ENCODE data around the gene C14orf132.

C14orf132 gene

GRCh38 chr14:96112032-96112431 is 72.9 kb downstream of the C14orf132 start:
- no peak for TF ChIP-seq CTCF (IDR thresholded peaks at IDR 0.05; ENCODE audit: low read depth, low read length)
- no peak overlapping the region for H3K27ac ChIP-seq
- no peaks in the 10 kb centered on the region for H3K27me3 ChIP-seq (ENCODE audit: insufficient read depth, low read depth, severe bottlenecking)
- no peak overlapping the region for H3K4me3 ChIP-seq (ENCODE audit: low read depth, low read length)
- DNase-seq = no peak
- H3K9me3 ChIP-seq (ENCODE audit: severe bottlenecking) = peaks cover 16% of the 10 kb centered on the region
- no peaks in the 10 kb centered on the region for H3K36me3 ChIP-seq

GRCh38 chr14:96114002-96114401 is 74.8 kb downstream of the C14orf132 start:
- Histone ChIP-seq H3K4me3 (ENCODE audit: low read depth, low read length) (no peak overlapping the region), H3K27ac (no peak overlapping the region), H3K36me3 (no peaks in the 10 kb centered on the region), H3K9me3 (ENCODE audit: severe bottlenecking) (peaks cover 16% of the 10 kb centered on the region), H3K27me3 (ENCODE audit: insufficient read depth, low read depth, severe bottlenecking) (no peaks in the 10 kb centered on the region)
- TF ChIP-seq CTCF (IDR thresholded peaks at IDR 0.05; ENCODE audit: low read depth, low read length) = no peak
- DNase-seq = no peak

GRCh38 chr14:96117101-96117897 is 78.1 kb downstream of the C14orf132 start:
- H3K36me3 ChIP-seq = no peaks in the 10 kb centered on the region
- TF ChIP-seq CTCF (IDR thresholded peaks at IDR 0.05; ENCODE audit: low read depth, low read length) = no peak
- no peak overlapping the region for H3K27ac ChIP-seq
- H3K4me3 ChIP-seq (ENCODE audit: low read depth, low read length) = no peak overlapping the region
- no peak for DNase-seq
- peaks cover 14% of the 10 kb centered on the region for H3K9me3 ChIP-seq (ENCODE audit: severe bottlenecking)
- no peaks in the 10 kb centered on the region for H3K27me3 ChIP-seq (ENCODE audit: insufficient read depth, low read depth, severe bottlenecking)

DNA sequence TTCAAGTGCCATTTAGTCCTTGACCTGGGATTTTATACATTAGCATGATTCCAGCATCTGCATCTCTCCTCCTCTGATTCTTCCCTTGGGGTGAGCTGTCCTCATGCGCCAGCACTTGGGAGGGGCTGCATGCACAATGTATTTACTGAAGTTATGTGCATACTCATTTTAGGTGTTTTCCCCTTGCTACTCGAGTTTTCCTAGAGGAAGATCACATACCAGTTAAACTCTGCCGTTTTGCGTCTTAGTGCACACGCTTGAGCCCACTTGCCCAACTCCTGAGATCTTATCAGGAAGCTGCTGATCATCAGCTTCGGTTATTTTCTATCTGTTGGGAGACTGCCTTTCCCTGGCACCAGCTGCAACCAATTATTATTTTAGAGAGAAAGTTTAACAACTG is 78.8 kb downstream of the C14orf132 start:
- DNase-seq = no peak
- no peak overlapping the region for H3K27ac ChIP-seq
- no peak for TF ChIP-seq CTCF (IDR thresholded peaks at IDR 0.05; ENCODE audit: low read depth, low read length)

GRCh38 chr14:96118391-96118790 is 79.2 kb downstream of the C14orf132 start:
- Histone ChIP-seq H3K9me3 (ENCODE audit: severe bottlenecking) (peaks cover 5% of the 10 kb centered on the region), H3K36me3 (no peaks in the 10 kb centered on the region), H3K27me3 (ENCODE audit: insufficient read depth, low read depth, severe bottlenecking) (no peaks in the 10 kb centered on the region), H3K4me3 (ENCODE audit: low read depth, low read length) (no peak overlapping the region), H3K27ac (no peak overlapping the region)
- TF ChIP-seq CTCF (IDR thresholded peaks at IDR 0.05; ENCODE audit: low read depth, low read length) = no peak
- DNase-seq = no peak

More for the DNA sequence above, 78.8 kb downstream of the C14orf132 start:
- H3K4me3 ChIP-seq (ENCODE audit: low read depth, low read length) = no peak overlapping the region
- no peaks in the 10 kb centered on the region for H3K27me3 ChIP-seq (ENCODE audit: insufficient read depth, low read depth, severe bottlenecking)
- no peaks in the 10 kb centered on the region for H3K36me3 ChIP-seq
- H3K9me3 ChIP-seq (ENCODE audit: severe bottlenecking) = peaks cover 9% of the 10 kb centered on the region

DNA sequence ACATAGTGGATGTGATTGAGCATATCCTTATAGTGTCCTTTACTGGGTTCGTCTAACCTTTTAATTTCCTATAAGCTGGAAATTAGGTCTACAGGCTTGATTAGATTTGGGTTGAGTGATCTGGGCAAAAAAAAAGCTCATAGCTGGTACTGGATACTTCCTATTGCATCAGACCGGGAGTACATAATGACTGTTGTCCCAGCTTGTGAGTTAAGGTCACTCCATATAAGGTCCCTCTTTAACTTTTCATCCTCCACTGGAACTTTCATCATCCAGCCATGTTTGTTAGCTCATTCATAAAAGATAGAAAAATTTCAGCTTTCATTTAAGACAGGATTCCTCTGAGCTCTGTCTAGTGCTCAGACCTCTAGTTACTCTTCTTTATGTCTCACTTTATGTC is 80.8 kb downstream of the C14orf132 start:
- no peak for DNase-seq
- Histone ChIP-seq H3K36me3 (no peaks in the 10 kb centered on the region), H3K27me3 (ENCODE audit: insufficient read depth, low read depth, severe bottlenecking) (no peaks in the 10 kb centered on the region), H3K27ac (no peak overlapping the region), H3K9me3 (ENCODE audit: severe bottlenecking) (peaks cover 2% of the 10 kb centered on the region), H3K4me3 (ENCODE audit: low read depth, low read length) (no peak overlapping the region)
- TF ChIP-seq CTCF (IDR thresholded peaks at IDR 0.05; ENCODE audit: low read depth, low read length) = no peak
